BLaER1 treated with 17β-estradiol and CSF1 and Interleukin-3, amounts not matched to agents 10 nM and 100 nM (cell line): ENCODE measurements around the gene CIDEA.

Experiments
- H3K27ac ChIP-seq, 11 experiments: shearing (Covaris generic); formaldehyde crosslinking; 2 replicates each; pipeline ENCODE4 v1.8.1; 2022
- H3K27me3 ChIP-seq, 11 experiments: shearing (Covaris generic); formaldehyde crosslinking; 2 replicates each; pipeline ENCODE4 v1.8.1; 2022
- H3K36me3 ChIP-seq, 11 experiments: shearing (Covaris generic); formaldehyde crosslinking; 2 replicates each; pipeline ENCODE4 v1.8.1; 2022
- H3K4me1 ChIP-seq, 10 experiments: shearing (Covaris generic); formaldehyde crosslinking; 2 replicates each; pipeline ENCODE4 v1.8.1; 2022
- H3K4me2 ChIP-seq, 11 experiments: shearing (Covaris generic); formaldehyde crosslinking; 2 replicates each; pipeline ENCODE4 v1.8.1; 2022
- H3K4me3 ChIP-seq, 10 experiments: shearing (Covaris generic); formaldehyde crosslinking; 2 replicates each; pipeline ENCODE4 v1.8.1; 2022
- H3K9ac ChIP-seq, 11 experiments: shearing (Covaris generic); formaldehyde crosslinking; 2 replicates each; pipeline ENCODE4 v1.8.1; 2022
- H3K9me3 ChIP-seq, 11 experiments: shearing (Covaris generic); formaldehyde crosslinking; replicated peaks in 1 of 11; 2 replicates each; pipeline ENCODE4 v1.8.1; 2022
- H4K20me1 ChIP-seq, 11 experiments: shearing (Covaris generic); formaldehyde crosslinking; 2 replicates each; pipeline ENCODE4 v1.8.1; 2022
- Cebpa-rat ChIP-seq, 11 experiments: shearing (Covaris generic); IDR thresholded peaks; 2 replicates each; pipeline ENCODE4 v1.8.1; 2022

The CIDEA gene

DNA sequence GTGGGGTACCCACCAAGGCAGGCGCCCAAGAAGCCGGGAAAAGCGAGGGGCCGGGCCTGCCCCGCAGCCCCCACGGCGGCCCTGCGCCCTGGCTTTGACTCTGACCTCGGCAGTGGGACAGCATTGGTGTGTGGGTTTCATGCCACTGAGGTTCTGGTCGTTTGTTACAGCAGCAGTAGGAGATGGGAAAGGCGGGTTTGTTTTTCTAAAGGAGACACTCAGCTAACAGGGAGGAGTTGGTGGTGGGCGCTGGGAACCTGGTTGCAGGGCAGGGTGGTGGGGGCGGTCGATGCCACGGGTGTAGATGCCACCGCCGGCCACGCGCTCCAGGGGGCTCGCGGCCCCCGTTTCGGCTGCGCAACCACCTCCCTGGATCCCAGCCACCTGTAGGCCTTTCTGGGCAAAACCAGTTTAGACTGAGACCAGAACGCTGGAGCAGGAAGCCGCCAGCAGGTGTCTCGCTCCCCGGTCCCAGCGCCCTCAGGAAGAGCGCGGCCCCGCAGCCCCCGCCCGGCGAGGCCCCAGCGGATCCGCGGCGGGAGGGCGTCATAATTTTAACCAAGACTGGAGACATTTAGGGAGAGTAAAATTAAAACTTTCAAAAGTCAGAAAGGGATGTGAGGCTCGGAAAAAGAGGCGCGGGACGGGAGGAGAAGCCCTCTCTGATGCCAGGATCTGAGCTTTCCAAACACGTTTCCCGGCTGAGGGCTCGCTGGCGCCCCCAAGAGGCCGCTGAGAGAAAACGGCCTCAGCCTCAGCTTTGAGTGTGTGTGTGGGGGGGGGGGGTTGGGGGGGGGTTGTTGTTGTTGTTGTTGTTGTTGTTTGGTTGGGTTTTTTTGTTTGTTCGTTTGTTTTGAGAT lies 17.4 kb downstream of the CIDEA start:
- no peaks in the 10 kb centered on the region for H4K20me1 ChIP-seq
- H3K27ac ChIP-seq = peak overlapping the region; percentile 24 to 75 (median 60); a peak in 16 of 22 replicates
- TF ChIP-seq Cebpa-rat (IDR thresholded peaks at IDR 0.05) = no peak
- H3K36me3 ChIP-seq = no peaks in the 10 kb centered on the region
- H3K4me3 ChIP-seq = peak overlapping the region; percentile 48 to 73 (median 60)
- H3K27me3 ChIP-seq = no peaks in the 10 kb centered on the region
- H3K9ac ChIP-seq = peak overlapping the region; percentile 64 to 81 (median 76)
- H3K4me1 ChIP-seq = peaks cover 5 to 17% (median 8%) of the 10 kb centered on the region in 10 experiments; a peak in 17 of 20 replicates
- H3K9me3 ChIP-seq = no peaks in the 10 kb centered on the region
- H3K4me2 ChIP-seq = peak overlapping the region; percentile 66 to 95 (median 76)

DNA sequence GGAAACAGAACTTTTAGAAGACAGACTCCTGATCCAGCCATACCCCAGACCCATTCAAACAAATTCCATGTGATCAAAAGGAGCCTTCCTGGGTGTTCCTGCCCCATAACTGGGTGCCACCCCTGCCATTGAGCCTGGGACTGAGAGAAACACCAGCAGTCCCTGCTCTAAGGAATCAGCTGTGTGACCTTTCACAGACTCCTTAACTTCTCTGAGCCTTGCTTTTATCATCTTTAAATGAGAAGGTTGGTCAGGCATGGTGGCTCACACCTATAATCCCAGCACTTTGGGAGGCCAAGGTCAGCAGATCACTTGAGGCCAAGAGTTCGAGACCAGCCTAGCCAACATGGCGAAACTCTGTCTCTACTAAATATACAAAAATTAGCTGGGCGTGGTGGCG lies 20.6 kb downstream of the CIDEA start:
- H3K27ac ChIP-seq = no peak overlapping the region
- H4K20me1 ChIP-seq = no peaks in the 10 kb centered on the region
- peak overlapping the region in 6 of 11 experiments; percentile 24 to 70 (median 56); a peak in 12 of 22 replicates for H3K4me2 ChIP-seq
- no peak overlapping the region for H3K9ac ChIP-seq
- H3K4me3 ChIP-seq = no peak overlapping the region
- no peaks in the 10 kb centered on the region for H3K27me3 ChIP-seq
- no peaks in the 10 kb centered on the region for H3K9me3 ChIP-seq
- peaks cover 21 to 28% (median 23%) of the 10 kb centered on the region in 10 experiments for H3K4me1 ChIP-seq
- H3K36me3 ChIP-seq = no peaks in the 10 kb centered on the region
- no peak for TF ChIP-seq Cebpa-rat (IDR thresholded peaks at IDR 0.05)

DNA sequence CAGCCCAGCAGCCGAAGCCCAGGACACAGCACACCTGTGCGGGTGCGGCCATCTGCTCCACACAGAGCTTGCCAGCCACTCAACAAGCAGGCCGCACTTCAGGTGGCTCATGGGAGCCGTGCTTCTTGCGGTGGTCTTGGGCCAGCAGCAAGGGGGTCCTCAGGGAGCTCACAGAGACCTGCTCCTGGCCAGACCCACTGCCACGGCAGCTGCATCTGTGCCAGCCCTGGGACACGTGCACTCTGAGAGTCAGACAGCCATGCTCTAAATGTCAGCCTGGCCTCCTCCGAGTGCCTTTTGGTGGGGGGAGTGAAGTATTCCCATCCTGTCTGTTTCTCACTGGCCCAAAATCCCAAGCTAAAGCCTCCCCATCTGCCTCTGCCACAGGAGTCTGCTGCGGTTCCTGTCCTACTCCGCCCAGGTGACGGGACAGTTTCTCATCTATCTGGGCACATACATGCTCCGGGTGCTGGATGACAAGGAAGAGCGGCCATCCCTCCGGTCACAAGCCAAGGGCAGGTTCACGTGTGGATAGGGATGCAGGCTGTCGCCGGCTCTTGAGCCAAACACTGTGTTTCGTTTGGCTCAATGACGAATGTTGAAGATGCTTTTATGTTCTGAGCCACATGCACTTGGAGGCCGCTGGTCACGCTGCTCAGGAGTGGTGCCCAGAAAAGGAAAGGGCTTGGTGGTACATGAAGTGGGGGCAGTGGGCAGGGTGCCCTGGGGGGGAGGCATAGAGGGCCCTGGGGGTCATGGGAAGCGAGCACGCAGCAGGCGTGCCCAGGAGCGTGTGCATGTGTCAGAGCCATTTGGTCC lies 22.8 kb downstream of the CIDEA start:
- Histone ChIP-seq H3K9me3 (no peaks in the 10 kb centered on the region), H3K27ac (no peak overlapping the region), H3K9ac (no peak overlapping the region), H3K4me2 (no peak overlapping the region), H3K4me3 (no peak overlapping the region), H3K36me3 (no peaks in the 10 kb centered on the region), H4K20me1 (no peaks in the 10 kb centered on the region), H3K4me1 (peaks cover 21 to 26% (median 23%) of the 10 kb centered on the region in 10 experiments), H3K27me3 (no peaks in the 10 kb centered on the region)
- TF ChIP-seq Cebpa-rat (IDR thresholded peaks at IDR 0.05) = no peak

DNA sequence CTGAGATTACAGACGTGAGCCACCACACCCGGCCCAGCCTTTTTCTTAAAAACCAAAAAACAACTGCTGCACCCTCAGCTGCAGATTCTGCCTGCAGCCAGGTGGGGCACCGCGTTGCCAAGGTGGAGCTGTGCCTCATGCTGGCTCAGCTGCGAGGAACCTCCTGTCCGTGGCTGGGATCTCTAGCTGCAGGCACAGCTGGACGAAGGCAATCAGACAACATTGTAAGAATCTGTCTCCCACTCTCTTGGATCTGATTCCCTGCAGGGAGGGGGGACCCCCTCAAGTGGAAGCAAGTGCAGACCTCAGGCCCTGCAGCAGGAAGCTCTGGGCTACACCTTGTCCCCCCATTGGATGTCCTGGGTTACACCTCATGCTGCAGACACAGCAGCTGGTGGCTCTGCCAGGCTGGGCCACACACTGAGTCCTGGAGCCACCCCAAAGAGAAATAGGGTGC lies 24.1 kb downstream of the CIDEA start:
- no peaks in the 10 kb centered on the region for H3K36me3 ChIP-seq
- H4K20me1 ChIP-seq = no peaks in the 10 kb centered on the region
- H3K27me3 ChIP-seq = no peaks in the 10 kb centered on the region
- H3K4me1 ChIP-seq = peaks cover 21 to 26% (median 23%) of the 10 kb centered on the region in 10 experiments
- peak overlapping the region in 2 of 11 experiments; percentile 8 to 23; a peak in 2 of 22 replicates for H3K27ac ChIP-seq
- H3K9me3 ChIP-seq = no peaks in the 10 kb centered on the region
- no peak overlapping the region for H3K4me3 ChIP-seq
- no peak for TF ChIP-seq Cebpa-rat (IDR thresholded peaks at IDR 0.05)
- peak overlapping the region; percentile 29 to 69 (median 50) for H3K4me2 ChIP-seq
- H3K9ac ChIP-seq = peak overlapping the region in 4 of 11 experiments; percentile 4 to 44 (median 22); a peak in 1 of 22 replicates

DNA sequence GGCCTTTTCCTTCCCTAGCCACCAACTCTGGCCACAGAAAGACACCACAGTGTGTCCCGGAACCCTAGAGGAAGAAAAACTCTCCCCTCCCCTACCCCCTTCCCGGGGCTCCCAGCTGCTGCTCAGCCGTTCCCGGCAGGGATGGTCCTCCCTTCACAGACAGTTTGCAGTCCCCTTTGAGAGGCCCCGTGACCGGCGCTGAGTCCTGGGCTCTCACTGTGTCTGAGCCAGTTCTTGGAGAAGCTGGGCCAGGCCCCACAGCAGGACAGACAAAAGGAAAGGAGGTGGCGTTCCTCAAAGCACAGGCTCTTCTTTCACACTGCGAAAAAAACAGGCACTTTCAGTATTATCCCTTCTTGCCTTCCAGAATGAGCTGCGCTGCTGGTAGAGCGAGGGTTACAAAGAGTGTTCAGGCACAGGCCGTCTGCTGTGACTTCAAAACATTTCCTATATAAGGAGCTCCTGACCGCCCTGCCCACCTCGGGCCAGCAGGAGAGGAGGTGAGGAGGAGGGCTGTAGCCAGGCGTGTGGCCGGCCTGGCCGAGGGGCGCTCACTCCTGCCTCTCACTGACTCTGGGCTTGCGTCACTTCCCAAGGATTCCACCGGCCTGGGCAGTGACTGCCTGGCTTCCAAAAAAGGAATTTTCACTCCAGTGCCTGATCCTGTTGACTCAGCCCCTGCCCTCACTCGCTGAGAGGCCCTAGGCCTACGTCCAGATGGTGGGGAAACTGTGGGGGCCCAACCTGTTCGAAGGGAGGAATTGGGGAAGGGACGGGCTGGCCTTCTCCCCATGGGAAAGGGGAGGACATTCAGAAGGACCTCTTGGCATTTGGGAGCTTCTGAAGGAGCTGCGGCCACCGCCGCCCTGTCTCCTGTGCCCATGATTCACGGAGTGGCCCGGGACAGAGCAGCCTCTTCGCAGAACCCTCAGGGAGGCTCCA lies 24.9 kb downstream of the CIDEA start:
- TF ChIP-seq Cebpa-rat (IDR thresholded peaks at IDR 0.05) = no peak
- Histone ChIP-seq H3K27ac (peak overlapping the region in 5 of 11 experiments; percentile 8 to 30 (median 23); a peak in 4 of 22 replicates), H3K4me3 (no peak overlapping the region), H3K9ac (peak overlapping the region in 5 of 11 experiments; percentile 4 to 44 (median 27); a peak in 4 of 22 replicates), H3K4me2 (peak overlapping the region; percentile 29 to 69 (median 50)), H3K36me3 (no peaks in the 10 kb centered on the region), H3K9me3 (no peaks in the 10 kb centered on the region), H3K27me3 (no peaks in the 10 kb centered on the region), H4K20me1 (no peaks in the 10 kb centered on the region), H3K4me1 (peaks cover 21 to 26% (median 23%) of the 10 kb centered on the region in 10 experiments)

DNA sequence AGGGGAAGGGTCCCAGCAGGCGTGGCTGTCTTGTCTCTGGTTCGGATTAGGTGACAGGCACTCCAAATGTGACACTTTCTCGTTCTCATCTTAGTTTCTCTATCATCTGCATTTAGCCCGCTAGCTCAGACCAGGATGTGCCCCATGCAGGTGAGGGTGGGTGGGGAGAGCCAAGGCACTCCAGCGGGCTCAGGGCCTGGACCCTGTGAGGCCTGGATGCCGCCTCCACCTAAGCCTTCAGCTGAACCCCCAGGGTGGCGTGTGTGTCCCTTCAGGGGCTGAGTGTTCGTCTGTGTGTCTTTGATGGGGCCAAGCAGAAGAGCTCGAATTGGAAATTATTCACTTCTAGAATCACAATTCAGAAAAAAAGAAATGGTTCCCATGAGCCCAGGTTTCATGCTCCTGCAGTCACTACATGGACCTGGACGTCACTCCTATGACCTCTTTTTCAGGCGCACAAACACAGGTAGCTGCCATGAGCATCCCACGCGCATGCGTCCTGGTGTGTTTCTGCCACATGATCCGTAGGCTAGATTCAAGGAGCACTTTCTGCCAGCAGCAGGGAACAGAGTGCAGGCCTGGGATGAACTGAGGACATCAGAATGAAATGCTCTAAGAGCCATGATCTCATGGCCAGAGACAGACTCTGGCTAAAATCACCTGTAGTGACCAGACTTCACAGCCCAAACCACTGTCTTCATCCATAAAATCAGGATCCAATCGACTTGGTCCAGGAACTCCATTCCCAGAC lies 25.8 kb downstream of the CIDEA start:
- TF ChIP-seq Cebpa-rat (IDR thresholded peaks at IDR 0.05) = no peak
- no peaks in the 10 kb centered on the region for H3K36me3 ChIP-seq
- H3K9ac ChIP-seq = no peak overlapping the region
- no peaks in the 10 kb centered on the region for H4K20me1 ChIP-seq
- H3K9me3 ChIP-seq = no peaks in the 10 kb centered on the region
- H3K27ac ChIP-seq = no peak overlapping the region
- no peak overlapping the region for H3K4me3 ChIP-seq
- H3K27me3 ChIP-seq = no peaks in the 10 kb centered on the region
- no peak overlapping the region for H3K4me2 ChIP-seq
- peaks cover 19 to 24% (median 22%) of the 10 kb centered on the region in 10 experiments for H3K4me1 ChIP-seq

DNA sequence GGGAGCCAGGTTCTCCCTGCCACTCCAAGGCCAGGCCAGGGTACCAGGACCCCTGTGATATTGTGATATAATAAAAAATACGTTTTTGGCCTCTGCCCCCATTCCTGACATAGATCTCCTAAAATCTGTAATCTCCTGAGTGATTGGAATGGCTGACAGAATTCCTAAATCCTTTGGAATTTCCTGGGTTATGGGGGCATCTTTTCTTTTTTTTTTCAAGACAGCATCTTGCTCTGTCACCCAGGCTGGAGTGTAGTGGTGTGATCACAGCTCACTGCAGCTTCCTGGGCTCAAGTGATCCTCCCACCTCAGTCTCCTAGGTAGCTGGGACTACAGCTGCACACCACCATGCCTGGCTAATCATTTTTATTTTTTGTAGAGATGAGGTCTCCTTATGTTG lies 27.7 kb downstream of the CIDEA start:
- no peaks in the 10 kb centered on the region for H3K27me3 ChIP-seq
- no peak overlapping the region for H3K9ac ChIP-seq
- TF ChIP-seq Cebpa-rat (IDR thresholded peaks at IDR 0.05) = no peak
- H3K4me3 ChIP-seq = no peak overlapping the region
- no peak overlapping the region for H3K27ac ChIP-seq
- H3K9me3 ChIP-seq = no peaks in the 10 kb centered on the region
- H3K36me3 ChIP-seq = no peaks in the 10 kb centered on the region
- H4K20me1 ChIP-seq = no peaks in the 10 kb centered on the region
- H3K4me1 ChIP-seq = peaks cover 11 to 16% (median 16%) of the 10 kb centered on the region in 10 experiments
- H3K4me2 ChIP-seq = no peak overlapping the region
